Hippocampal formation (tissue), 2 donors: ENCODE data around the gene RAD23A.
A peak's percentile ranks its signal among the peaks of the same experiment; 100 is the strongest.

Source experiments
- DNase-seq, 2 donors: peaks; one replicate each; lab custom pipeline; 2025; lab: John Stamatoyannopoulos, UW

Gene RAD23A

DNA sequence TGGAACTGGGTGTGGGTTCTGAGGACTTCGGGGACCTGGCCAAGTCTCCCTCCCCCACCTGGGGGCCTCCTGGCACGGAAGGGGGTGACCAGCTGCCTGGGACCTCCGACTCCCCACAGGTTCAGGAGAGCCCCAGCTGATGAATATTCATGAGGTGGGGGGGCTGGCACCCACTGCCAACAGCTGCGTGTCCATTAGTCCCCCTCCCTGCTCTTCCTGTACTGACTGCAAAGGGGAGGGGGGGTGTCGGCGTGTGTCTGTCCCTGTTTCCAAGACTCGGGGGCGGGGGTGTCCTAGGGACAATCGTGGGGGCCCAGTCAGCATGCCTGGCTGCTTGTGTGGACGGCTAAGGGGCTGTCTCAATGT is 39.0 kb downstream of the RAD23A start:
- DNase-seq, result no peak

DNA sequence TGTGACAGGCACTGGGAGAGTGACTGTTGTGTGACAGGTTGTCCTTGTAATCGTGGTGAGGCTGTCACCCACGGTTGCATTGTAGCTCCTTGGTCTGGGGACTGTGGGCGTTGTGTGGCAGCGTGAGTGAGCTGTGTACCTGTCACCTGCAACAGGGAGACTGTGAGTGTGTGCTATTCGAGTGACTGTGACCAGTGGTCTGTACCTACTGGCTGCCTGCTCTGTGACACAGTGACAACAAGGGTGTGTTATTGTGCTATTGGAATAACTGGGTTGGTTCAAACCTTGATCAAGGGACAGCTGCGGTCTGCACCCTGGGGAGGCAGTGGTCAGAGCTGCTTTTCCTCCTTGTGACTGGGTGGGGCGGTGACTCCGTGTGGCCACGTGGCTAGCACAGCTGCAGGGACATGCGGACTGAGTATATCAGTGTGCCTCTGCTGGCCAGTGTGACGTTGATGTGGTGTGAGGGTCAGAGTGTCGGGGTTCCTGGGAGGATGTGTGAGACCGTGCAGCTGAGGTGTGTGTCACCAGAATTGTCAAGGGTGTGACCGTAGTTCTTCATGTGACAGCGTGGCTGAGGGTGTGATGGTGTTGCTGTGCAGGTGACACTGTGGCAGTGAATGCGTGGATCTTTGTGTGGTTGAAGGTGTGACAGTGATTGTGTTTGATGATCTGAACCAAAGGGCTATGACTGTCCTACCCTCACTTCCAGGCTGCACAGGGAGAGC is 39.6 kb downstream of the RAD23A start:
- peak in 1 of 2 donors; percentile 85 for DNase-seq

DNA sequence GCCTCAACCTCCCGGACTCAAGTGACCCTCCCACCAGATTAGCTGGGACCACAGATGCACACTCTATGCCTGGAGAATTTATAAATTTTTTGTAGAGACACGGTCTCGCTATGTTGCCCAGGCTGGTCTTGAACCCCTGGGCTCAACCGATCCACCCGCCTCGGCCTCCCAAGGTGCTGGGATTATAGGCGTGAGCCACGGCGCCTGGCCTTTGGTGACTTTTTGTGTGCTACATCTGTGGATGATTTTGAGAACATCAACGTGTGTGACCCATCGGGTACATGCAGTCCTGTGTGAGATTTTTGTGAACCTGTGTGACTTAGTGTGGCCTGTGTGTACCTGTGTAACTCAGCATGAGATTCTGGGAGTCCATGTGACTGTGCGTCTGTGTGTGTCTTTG is 41.1 kb downstream of the RAD23A start:
- no peak for DNase-seq

DNA sequence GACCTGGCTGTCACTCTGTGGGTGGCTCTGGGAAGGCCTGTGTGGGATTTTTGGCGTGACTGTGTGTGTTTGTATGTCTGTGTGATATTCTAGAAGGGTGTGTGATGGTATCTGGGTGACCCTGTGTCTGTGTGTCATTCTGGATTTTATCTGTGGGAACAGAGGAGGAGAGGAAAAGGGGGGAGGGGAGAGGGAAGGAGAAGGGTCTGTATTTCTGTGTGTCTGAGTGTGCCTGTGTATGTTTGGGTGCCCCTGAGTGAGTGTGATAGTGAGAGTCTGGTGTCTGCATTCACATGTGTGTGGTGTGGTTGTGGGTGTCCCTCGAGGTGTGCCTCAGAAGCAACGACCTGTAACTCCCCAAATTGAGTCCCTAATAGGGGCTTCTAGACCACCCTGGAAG is 41.5 kb downstream of the RAD23A start:
- no peak for DNase-seq

DNA sequence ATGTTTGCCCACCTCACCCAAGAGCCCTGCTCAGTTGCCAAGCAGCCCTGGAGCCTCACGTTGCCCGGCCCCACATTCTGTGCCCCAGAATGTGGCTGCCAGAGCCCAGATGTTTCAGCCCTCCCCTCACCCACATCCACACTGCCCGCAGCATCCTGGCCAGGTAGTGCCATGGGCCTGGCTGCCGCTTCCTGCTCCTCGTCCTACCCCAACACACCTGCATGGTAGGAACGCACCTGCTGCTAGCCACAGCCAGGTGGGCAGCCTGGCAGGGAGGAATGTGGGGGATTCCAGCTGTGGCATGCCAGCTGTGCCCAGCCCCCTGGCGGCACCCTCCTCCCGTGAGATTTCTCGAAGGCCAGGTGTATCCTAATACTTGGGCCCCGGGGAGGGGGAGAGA is 42.1 kb downstream of the RAD23A start:
- DNase-seq, result no peak

DNA sequence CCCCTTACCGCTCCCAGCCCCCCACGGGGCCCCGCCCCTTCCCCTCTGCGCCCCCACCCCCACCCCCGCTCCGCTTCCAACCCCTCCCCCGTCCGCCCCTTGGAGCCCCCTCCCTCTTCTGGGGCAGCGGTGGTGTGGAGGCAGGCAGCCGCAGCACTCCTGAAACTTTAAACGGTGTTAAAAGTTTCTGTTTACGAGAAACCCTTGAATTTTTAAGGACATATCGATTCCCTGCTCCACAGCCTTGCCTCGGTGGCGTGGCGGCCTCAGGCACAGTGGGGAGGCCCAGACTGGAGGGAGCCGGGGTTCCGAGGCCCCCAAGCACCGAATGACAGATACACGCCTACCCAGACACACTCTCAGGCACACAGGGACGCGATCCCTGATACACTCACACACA is 44.8 kb downstream of the RAD23A start:
- DNase-seq, result no peak

DNA sequence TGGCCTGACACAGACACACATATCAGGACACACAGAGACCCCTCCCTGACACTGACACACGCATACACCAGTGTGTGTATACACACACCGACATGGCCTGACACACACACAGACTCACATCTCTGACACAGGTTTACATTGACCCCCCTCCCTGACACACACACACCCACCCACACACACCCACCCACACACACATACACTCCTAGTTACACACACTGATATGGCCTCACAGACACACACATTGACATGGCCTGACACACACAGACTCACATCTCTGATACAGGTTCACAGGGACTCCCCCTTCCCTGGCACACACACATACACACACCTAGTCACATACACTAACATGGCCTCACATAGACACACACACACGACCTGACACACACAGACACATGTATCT is 45.2 kb downstream of the RAD23A start:
- no peak for DNase-seq

DNA sequence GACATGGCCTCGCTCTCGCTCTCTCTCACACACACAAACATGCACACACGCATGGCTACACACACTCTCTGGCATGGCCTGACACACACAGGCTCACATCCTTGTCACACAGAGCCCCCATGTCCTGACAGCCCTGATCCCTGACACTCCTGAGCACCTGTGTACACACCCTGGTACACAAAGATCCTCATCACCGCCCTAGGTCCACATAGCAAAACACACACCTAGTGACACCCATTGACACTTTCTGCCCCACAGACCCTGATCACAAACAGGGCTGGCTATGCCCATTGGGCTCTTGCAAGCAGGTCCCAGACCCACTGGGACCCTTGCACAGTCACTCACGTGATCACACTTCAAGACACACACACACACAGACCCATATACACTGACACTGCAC is 45.6 kb downstream of the RAD23A start:
- no peak for DNase-seq

DNA sequence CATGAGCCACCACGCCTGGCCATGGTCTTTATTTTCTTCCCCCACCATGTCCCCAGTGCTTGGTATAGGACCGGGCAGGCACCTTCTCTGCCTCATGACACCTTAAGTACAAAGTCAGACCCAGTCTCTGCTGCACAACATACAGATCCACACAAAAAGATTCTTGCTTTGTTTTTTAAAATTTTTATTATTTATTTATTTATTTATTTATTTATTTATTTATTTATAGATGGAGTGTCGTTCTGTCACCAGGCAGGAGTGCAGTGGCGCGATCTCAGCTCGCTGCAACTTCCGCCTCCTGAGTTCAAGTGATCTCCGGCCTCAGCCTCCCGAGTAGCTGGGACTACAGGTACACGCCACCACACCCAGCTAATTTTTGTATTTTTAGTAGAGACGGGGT is 47.1 kb downstream of the RAD23A start:
- no peak for DNase-seq

DNA sequence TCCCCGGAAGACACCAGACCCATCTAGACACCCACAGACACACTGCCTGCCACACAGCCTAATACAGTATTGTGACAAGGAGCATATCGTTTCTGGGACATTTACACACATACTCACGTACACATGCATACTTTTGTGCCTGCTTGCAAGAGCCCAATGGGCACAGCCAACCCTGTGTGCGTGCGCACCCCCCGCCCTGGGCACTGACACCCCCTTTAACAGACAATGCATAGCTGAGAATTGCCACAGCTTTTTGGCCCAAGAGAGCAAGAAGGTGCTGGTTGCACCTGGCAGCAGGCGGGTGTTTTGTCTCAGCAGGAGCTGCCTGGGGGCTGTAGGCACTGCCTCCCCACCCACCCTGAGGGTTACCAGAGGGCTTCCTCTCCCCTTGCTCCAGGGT is 47.9 kb downstream of the RAD23A start:
- no peak for DNase-seq

DNA sequence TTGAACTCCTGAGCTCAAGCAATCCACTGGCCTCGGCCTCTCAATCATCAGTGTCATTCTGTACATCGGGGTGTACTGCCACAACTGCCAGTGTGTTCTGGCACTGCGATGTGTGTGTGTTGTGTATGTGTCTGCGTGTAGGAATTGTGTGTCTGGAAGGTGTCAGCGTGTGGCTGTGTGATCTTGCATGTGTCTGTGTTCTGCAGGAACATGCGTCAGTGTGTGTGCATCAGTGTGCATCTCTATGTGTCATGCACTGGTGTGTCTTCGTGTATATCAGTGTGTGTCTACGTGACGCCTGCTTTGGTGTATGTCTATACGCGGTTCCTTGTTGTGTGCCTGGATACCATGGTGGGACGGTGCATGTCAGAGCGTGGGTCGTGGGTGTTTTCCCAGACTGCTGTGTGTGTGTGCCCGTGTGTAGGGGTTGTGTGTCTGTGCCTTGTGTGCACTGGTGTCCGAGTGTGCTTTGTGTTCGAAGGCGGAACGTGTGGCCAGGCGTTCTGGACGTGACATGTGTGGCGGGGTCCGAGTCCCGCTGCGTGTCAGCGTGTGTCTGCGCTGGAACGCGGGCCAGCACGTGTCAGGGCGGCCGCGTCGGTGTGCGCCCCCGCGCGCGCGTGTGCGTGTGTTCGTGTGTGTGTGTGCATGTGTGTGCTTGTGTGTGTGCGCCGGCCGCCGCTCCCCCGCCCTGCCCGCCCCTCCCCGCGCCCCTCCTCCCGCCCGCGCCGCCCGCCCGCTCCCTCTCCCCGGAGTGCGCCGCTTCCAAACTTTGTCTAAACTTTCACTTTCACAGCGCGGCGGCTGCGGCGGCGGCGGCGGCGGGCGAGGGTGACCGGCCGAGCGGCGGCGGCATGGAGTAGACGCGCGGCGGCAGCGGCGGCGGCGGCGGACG is 49.3 kb downstream of the RAD23A start, which contains the start of gene NFIX:
Gene NFIX (plus strand): TSS at position 775 of the 895 bp plus-strand sequence. CDS start 363 bp downstream, outside the sequence.
- DNase-seq, result no peak

DNA sequence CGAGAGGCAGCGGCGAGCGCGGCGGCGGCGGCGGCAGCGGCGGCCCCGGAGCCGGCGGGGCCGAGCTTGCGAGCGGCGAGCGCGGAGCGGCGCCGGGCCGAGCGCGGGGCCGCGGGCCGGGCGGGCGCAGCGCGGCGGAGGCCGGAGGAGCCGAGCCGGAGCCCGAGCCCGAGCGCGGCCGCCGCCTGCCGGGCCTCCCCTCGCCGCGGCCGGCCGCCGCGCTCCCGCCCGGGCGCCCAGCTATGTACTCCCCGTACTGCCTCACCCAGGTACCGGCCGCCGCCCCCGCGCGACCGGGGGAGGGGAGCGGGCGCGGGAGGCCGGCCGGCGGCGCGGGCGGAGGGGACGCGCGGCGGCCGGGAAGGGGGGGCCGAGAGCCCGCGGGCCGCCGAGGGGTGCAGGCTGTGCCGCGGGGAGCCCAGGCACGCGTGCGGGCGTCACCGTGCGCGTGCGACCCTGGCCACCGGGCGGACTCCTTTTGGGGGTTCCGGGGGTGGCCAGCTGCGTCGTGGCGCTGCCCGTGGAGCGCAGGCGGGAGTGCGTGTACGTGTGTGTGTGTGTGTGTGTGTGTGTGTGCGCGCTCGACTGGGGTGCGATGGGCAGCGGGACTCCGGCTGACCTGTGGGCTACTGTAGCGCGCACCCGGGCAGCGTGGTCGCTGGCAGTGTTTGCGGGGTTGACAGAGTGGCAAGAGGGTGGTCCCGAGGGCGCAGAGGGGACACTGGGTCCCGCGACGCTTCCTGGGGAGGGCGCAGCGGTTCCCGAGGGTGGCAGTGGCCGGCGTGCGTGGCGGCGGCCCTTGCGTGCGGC is 50.1 kb downstream of the RAD23A start:
- no peak for DNase-seq

DNA sequence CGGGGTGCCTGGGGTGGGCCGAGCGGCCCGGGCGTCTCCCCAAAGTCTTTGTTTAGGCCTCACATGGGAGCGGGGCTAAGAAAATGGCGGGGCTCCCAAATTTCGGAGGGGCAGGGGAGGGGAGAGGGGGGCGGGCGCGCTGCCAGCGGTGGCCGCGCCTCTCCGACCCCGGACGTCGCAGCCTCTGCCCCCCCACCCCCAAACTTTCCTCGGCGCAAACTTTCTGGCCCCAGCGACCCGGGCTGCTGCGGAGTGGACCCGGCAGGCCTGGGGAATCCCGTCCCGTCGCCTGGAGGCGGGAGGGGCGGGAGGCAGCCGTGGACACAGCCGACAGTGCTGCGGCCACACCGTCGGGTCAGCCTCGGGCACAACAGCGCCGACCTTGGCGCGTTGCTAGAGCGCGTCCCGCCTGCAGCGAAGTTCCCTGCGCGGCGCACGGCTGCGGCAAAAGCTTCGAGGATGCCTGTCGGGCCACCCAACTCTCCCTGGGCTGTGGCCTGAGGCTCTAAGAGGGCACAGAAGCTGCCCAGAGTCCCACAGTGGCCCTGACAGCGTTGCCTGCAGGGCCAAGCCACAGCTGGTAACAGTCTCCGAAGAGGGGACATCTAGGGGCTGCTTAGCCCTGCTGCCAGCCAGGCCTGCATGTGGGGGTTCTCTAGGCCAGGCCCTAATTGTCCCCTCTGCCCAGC is 50.9 kb downstream of the RAD23A start:
- DNase-seq, result no peak

DNA sequence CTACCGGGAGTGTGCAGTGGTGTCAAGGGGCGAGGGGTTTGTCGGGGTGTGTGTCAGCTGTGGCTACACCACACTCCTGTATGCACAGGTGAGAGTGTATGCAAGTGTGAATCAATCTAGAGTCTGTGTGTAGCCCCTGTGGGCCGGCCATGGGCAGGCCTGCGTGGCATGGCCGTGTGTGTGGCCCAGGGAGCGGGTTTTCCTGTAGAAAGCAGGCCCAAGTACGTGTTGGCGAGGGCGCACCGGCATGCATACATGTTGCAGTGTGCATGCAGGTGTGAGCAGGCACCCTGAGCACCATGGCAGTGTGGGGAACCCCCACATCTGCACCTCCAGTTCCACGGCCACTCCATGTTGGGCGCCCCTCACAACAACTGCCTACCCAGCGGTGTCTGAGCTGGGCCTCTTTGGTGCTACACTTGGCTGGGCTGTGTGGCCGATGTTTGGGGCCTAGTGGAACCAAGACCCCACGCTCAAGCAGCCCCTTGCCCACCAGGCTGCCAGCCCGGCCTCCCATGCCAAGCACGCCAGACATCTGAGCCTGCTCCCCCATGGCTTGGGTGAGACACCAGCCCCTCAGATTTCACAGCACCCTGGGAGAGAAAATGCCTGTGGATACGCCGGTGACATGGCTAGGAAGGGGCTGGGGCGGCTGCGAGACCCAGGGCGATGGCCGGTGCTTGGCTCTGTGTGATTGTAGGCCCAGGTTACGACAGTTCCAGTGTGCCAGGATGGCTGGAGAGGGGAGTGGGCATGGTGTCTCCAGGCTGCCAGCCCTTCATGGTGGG is 51.7 kb downstream of the RAD23A start:
- DNase-seq, result no peak

DNA sequence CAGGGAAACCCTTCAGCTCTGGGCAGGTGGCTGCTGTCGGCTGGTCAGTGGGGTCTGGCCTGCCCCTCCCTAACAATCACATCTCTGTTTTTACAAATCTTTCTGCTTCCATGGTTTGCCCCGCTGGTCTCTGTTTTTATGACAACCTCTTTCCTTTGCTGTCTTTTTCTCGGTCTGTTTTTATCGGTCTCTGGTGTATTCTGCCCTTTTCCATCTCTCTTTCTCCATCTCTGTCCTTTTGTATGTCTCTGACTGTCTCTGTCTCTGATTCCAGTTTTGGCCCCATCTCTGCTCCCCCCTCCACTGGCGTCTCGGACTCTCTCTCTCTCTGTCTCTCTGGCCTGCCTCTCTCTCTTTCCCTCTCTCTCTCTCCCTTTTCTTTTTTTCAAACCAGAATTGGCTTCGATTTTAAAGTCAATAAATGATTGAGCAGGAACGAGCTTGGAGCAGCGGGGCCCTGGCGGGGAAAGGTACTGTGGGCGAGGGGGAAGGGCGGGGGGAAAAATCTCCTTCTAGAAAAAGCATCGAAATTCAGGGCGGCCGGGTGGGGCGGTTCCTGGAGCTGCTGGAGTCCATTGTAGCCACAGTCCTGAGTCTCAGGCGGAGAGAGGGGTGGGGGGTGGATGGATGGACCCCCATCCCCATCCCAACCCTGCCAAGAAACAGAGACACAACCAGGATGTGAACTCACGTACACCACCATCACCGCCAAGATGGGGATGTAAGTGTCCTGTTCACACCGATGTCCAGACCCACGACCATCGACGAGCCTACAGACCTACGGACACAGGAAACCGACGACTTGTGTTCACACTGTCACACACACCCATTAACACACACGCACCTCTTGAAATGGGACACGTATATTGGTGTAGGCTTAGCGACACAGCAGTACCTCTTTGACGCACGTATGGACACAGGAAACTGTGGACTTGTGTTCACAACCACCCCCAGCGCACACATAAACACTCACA is 52.6 kb downstream of the RAD23A start:
- DNase-seq, result no peak

DNA sequence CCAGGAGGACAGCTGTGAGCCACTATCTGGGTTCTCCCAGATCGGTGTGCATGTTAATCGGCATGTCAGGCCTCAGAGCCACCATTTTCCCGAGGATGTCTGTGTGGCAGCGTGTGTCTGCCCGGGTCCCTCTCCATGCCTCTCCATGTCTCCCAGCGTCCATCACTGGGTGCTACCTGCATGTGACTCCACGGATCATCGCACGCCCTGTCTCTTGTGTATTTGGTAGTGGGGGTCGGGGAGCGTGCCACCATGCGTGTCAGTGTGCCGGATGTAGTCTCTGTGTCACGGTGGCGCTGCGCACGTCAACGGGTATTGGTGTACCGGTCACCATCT is 55.5 kb downstream of the RAD23A start:
- DNase-seq, result no peak

DNA sequence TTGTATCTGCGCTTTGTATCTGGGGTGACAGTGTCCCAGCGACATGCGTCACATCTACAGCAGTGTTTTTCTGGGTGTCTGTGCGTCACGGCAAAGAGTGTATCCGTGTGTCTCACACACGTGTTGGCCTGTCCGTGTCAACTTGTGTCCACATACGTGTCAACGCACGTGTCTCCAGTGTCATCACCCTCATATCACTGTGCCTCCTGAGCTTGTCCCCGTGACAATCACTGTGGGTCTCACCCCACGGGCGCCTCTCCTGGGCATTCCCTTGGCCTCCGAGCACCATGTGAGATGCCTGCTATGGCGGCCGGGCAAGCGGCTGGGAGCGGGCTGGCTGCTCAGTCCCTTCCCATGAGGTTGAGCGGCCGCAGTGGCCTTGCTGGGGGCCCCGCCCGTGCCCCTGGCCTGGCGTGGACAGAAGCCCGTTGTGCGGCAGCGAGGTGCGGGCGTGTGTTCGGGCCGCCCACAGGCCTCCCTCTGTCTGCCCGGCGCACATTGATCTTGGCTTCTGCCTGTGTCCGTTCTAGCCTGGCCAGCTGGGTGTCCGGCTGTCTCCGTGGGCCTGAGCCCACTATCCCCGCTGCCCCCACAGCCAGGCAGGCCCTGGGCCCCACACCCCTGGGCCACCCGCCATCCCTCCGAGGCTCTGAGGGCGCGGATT is 56.0 kb downstream of the RAD23A start:
- DNase-seq, result peak in 1 of 2 donors; percentile 91

DNA sequence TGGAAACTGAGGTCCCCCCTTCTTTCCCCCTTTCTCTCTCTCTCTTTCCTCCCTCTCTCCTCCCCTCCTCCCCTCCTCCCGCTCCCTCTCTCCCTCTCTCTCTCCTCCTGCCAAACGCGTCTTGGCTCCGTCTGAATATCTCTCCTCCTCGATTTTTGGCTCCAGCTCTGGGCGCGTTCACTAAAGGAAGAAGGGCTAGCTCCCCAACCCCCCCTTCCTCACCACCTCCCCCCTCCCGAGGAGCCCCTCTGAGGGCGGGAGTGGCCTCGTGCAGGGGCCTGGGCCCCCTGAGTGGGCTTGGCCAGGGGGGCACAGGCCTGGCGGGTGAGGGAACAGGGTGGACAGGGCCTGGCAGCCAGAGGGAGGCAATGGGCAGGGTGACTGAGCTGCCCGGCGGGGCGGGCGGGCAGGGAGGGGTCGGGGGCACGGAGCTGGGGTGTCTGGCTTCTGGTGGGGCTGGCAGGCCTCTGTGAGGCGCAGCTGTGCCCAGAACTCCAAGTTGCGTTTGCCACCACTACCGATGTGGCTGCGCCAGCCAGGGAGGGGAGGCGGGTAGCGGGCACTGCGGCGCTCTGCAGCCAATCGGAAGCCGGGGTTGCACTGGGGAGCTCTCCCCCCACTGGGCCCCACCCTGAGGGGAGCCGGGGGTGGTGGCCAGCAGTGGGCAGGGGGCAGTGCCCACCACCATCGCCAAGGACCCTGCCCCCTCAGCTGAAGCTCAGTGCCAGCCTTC is 56.7 kb downstream of the RAD23A start:
- peak; percentile 92 to 96 for DNase-seq

DNA sequence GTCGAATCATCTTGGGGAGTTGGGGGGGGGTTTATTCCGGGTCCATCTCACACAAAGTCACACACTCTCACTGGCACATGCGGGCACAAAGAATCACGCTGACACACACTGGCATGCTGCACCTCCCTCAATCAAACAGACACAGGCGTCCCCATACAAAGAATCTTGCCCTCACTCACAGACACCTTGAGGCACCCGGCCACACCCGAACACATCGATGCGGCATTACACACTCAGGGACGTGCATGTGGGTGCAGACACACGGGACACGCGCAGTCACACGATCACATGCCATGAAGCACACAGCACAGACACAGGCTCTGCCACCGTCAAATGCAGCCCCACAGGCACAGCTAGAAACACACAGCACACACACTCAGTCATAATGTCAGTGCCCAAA is 57.4 kb downstream of the RAD23A start:
- no peak for DNase-seq
